ENCODE results near the gene IGFBP6. TPM values are rescaled to one million over a fixed set of nuclear protein-coding genes. Genes with fewer than 3 reads are reported as not detected.

Gene IGFBP6
- total and polyA plus RNA-seq, 8 donors = 22.6 to 388 (median 82.8) TPM

- Histone ChIP-seq H3K27ac (peak overlapping the region in 4 of 5 donors; percentile 29 to 81 (median 72)), H3K36me3 (peaks cover 53 to 100% (median 95%) of the 10 kb centered on the region in 4 donors), H3K4me1 (peaks cover 44 to 86% (median 65%) of the 10 kb centered on the region in 4 donors), H3K27me3 (no peaks in the 10 kb centered on the region), H3K9me3 (no peaks in the 10 kb centered on the region), H3K4me3 (no peak overlapping the region)
- DNase-seq = peak in 1 of 2 donors; percentile 76
- TF ChIP-seq POLR2AphosphoS5 (IDR thresholded peaks at IDR 0.05) = peak in 1 of 3 donors; percentile 2
- TF ChIP-seq EP300 (IDR thresholded peaks at IDR 0.05) = no peak
- intact Hi-C loops (cut with DNase I; ENCODE audit: low total_unique reads) = no loop called here
- WGBS, 5 donors = 55 to 75% (median 66%) methylated on average over 12 to 13 of the region's 13 CpGs
These were observed 33.5 kb upstream of the IGFBP6 start for GRCh38 chr12:53063708-53064612.

GRCh38 chr12:53064613-53065436 is 32.6 kb upstream of the IGFBP6 start:
- intact Hi-C loops (cut with DNase I; ENCODE audit: low total_unique reads) = loop anchor here (5.0 kb wide), 2 partner anchors 37 to 132 kb away; partner anchors contain the start of gene SOAT2
- H3K4me3 ChIP-seq = no peak overlapping the region
- WGBS, 5 donors = 74 to 83% (median 79%) methylated on average over 11 of the region's 11 CpGs
- DNase-seq = no peak
- TF ChIP-seq POLR2A (IDR thresholded peaks at IDR 0.05) (no peak), EP300 (IDR thresholded peaks at IDR 0.05) (no peak), POLR2AphosphoS5 (IDR thresholded peaks at IDR 0.05) (no peak), CTCF (IDR thresholded peaks at IDR 0.05) (no peak)
- peaks cover 42 to 86% (median 64%) of the 10 kb centered on the region in 4 donors for H3K4me1 ChIP-seq
- peaks cover 49 to 100% (median 94%) of the 10 kb centered on the region in 4 donors for H3K36me3 ChIP-seq
- no peaks in the 10 kb centered on the region for H3K9me3 ChIP-seq
- no peaks in the 10 kb centered on the region for H3K27me3 ChIP-seq
- peak overlapping the region in 4 of 5 donors; percentile 29 to 81 (median 72) for H3K27ac ChIP-seq

- DNase-seq = peak in 1 of 2 donors; percentile 19
- intact Hi-C loops (cut with DNase I; ENCODE audit: low total_unique reads) = loop anchor here (5.0 kb wide), 2 partner anchors 37 to 132 kb away; partner anchors contain the start of gene SOAT2
- no peaks in the 10 kb centered on the region for H3K27me3 ChIP-seq
- H3K9me3 ChIP-seq = no peaks in the 10 kb centered on the region
- H3K4me1 ChIP-seq = peaks cover 36 to 86% (median 61%) of the 10 kb centered on the region in 4 donors
- H3K27ac ChIP-seq = peak overlapping the region in 4 of 5 donors; percentile 29 to 81 (median 72)
- TF ChIP-seq POLR2AphosphoS5 (IDR thresholded peaks at IDR 0.05) (no peak), POLR2A (IDR thresholded peaks at IDR 0.05) (no peak), EP300 (IDR thresholded peaks at IDR 0.05) (no peak), CTCF (IDR thresholded peaks at IDR 0.05) (no peak)
- H3K36me3 ChIP-seq = peaks cover 47 to 100% (median 94%) of the 10 kb centered on the region in 4 donors
- H3K4me3 ChIP-seq = no peak overlapping the region
- WGBS, 5 donors = 68 to 84% (median 79%) methylated on average over 5 to 7 of the region's 7 CpGs
These were observed 32.0 kb upstream of the IGFBP6 start for GRCh38 chr12:53065470-53065869.

- H3K4me3 ChIP-seq = no peak overlapping the region
- H3K27ac ChIP-seq = peak overlapping the region; percentile 1 to 81 (median 69)
- intact Hi-C loops (cut with DNase I; ENCODE audit: low total_unique reads) = loop anchor here (5.0 kb wide), 2 partner anchors 36 to 131 kb away; partner anchors contain the start of gene SOAT2
- H3K9me3 ChIP-seq = no peaks in the 10 kb centered on the region
- 38 to 45% (median 42%) methylated on average over 24 of the region's 24 CpGs for WGBS, 5 donors
- peaks cover 44 to 100% (median 95%) of the 10 kb centered on the region in 4 donors for H3K36me3 ChIP-seq
- peaks cover 34 to 86% (median 60%) of the 10 kb centered on the region in 4 donors for H3K4me1 ChIP-seq
- H3K27me3 ChIP-seq = no peaks in the 10 kb centered on the region
- DNase-seq = peak; percentile 84 to 93
- TF ChIP-seq EP300 (IDR thresholded peaks at IDR 0.05) = no peak
- TF ChIP-seq POLR2A (IDR thresholded peaks at IDR 0.05) = no peak
- TF ChIP-seq CTCF (IDR thresholded peaks at IDR 0.05) = peak in 6 of 7 experiments; percentile 7 to 92 (median 86)
- TF ChIP-seq POLR2AphosphoS5 (IDR thresholded peaks at IDR 0.05) = peak in 2 of 3 donors; percentile 45 to 80
These were observed 31.2 kb upstream of the IGFBP6 start for GRCh38 chr12:53065975-53066931.

All from stomach (tissue), 9 donors.